Tibial nerve (tissue), 4 donors: ENCODE results near the gene PLXNC1.

Experiments used
- CTCF ChIP-seq, 5 experiments: fragments of 200-600 bp in 3 of 5; fragments of 450-650 bp in 2 of 5; sonication (generic) in 3 of 5; IDR thresholded peaks; one replicate each; pipeline ENCODE4 v1.5.1; 2016 to 2019; ENCODE audit warnings: antibody characterized with exemption in 5 of 5, mild to moderate bottlenecking in 3 of 5, moderate library complexity in 2 of 5
- EP300 ChIP-seq, 2 donors: sonication (generic); formaldehyde crosslinking; IDR thresholded peaks; one replicate each; pipeline ENCODE4 v1.6.1; 2017; ENCODE audit warnings: antibody characterized with exemption in 2 of 2, mild to moderate bottlenecking in 1 of 2

GRCh38 chr12:94128280-94128679, 20.1 kb upstream of the PLXNC1 start:
- no peak for TF ChIP-seq CTCF (IDR thresholded peaks at IDR 0.05)
- no peak for TF ChIP-seq EP300 (IDR thresholded peaks at IDR 0.05)
